IPS-15b (cell line): ENCODE data around the gene CSTF3.

Experiments used
- H3K27me3 ChIP-seq: one replicate; pipeline ENCODE4 v1.6.1; 2013; ENCODE audit warnings: low read length; ENCODE audit not compliant: control insufficient read depth, insufficient read depth
- H3K36me3 ChIP-seq: one replicate; pipeline ENCODE4 v1.6.1; 2013; ENCODE audit warnings: low read length; ENCODE audit not compliant: control insufficient read depth, insufficient read depth
- H3K4me1 ChIP-seq: one replicate; pipeline ENCODE4 v1.6.1; 2013; ENCODE audit warnings: mild to moderate bottlenecking, low read length; ENCODE audit not compliant: control insufficient read depth, insufficient read depth
- H3K4me3 ChIP-seq: one replicate; pipeline ENCODE4 v1.5.1; 2013; ENCODE audit warnings: low read depth, low read length
- H3K9ac ChIP-seq: one replicate; pipeline ENCODE4 v1.6.1; 2013; ENCODE audit warnings: low read depth, mild to moderate bottlenecking, low read length
- H3K9me3 ChIP-seq: one replicate; pipeline ENCODE4 v1.6.1; 2013; ENCODE audit warnings: mild to moderate bottlenecking, low read length; ENCODE audit not compliant: control insufficient read depth, insufficient read depth

The CSTF3 gene

GRCh38 chr11:33067294-33067693, 94.0 kb downstream of the CSTF3 start:
- Histone ChIP-seq H3K4me3 (no peak overlapping the region), H3K9ac (no peak overlapping the region), H3K36me3 (peaks cover 17% of the 10 kb centered on the region), H3K27me3 (no peaks in the 10 kb centered on the region), H3K9me3 (no peaks in the 10 kb centered on the region), H3K4me1 (no peaks in the 10 kb centered on the region)

GRCh38 chr11:33065445-33066178, 95.7 kb downstream of the CSTF3 start:
- Histone ChIP-seq H3K9ac (no peak overlapping the region), H3K9me3 (no peaks in the 10 kb centered on the region), H3K4me1 (no peaks in the 10 kb centered on the region), H3K4me3 (no peak overlapping the region), H3K36me3 (peaks cover 13% of the 10 kb centered on the region), H3K27me3 (no peaks in the 10 kb centered on the region)

- Histone ChIP-seq H3K27me3 (no peaks in the 10 kb centered on the region), H3K9ac (no peak overlapping the region), H3K36me3 (peaks cover 10% of the 10 kb centered on the region), H3K4me1 (no peaks in the 10 kb centered on the region), H3K9me3 (no peaks in the 10 kb centered on the region), H3K4me3 (no peak overlapping the region)
Measured at GRCh38 chr11:33064866-33065265, 96.4 kb downstream of the CSTF3 start.

GRCh38 chr11:33064033-33064825, 97.1 kb downstream of the CSTF3 start:
- peaks cover 8% of the 10 kb centered on the region for H3K36me3 ChIP-seq
- no peaks in the 10 kb centered on the region for H3K4me1 ChIP-seq
- no peak overlapping the region for H3K9ac ChIP-seq
- H3K9me3 ChIP-seq: no peaks in the 10 kb centered on the region
- no peaks in the 10 kb centered on the region for H3K27me3 ChIP-seq
- H3K4me3 ChIP-seq: no peak overlapping the region

- no peaks in the 10 kb centered on the region for H3K27me3 ChIP-seq
- H3K9me3 ChIP-seq: no peaks in the 10 kb centered on the region
- no peak overlapping the region for H3K9ac ChIP-seq
- no peak overlapping the region for H3K4me3 ChIP-seq
- H3K4me1 ChIP-seq: no peaks in the 10 kb centered on the region
- peaks cover 2% of the 10 kb centered on the region for H3K36me3 ChIP-seq
Measured at GRCh38 chr11:33063326-33063881, 97.9 kb downstream of the CSTF3 start.

GRCh38 chr11:33062137-33062536, 99.1 kb downstream of the CSTF3 start:
- no peak overlapping the region for H3K9ac ChIP-seq
- no peaks in the 10 kb centered on the region for H3K27me3 ChIP-seq
- H3K9me3 ChIP-seq: no peaks in the 10 kb centered on the region
- no peaks in the 10 kb centered on the region for H3K36me3 ChIP-seq
- H3K4me3 ChIP-seq: no peak overlapping the region
- no peaks in the 10 kb centered on the region for H3K4me1 ChIP-seq

GRCh38 chr11:33060271-33060670, 101.0 kb downstream of the CSTF3 start:
- H3K36me3 ChIP-seq: no peaks in the 10 kb centered on the region
- no peaks in the 10 kb centered on the region for H3K9me3 ChIP-seq
- no peaks in the 10 kb centered on the region for H3K27me3 ChIP-seq
- H3K4me1 ChIP-seq: no peaks in the 10 kb centered on the region
- H3K4me3 ChIP-seq: no peak overlapping the region
- H3K9ac ChIP-seq: no peak overlapping the region

GRCh38 chr11:33059331-33060007, 101.8 kb downstream of the CSTF3 start:
- H3K9me3 ChIP-seq: no peaks in the 10 kb centered on the region
- no peaks in the 10 kb centered on the region for H3K36me3 ChIP-seq
- H3K27me3 ChIP-seq: no peaks in the 10 kb centered on the region
- no peak overlapping the region for H3K4me3 ChIP-seq
- H3K9ac ChIP-seq: no peak overlapping the region
- H3K4me1 ChIP-seq: no peaks in the 10 kb centered on the region

- no peak overlapping the region for H3K4me3 ChIP-seq
- no peaks in the 10 kb centered on the region for H3K4me1 ChIP-seq
- H3K27me3 ChIP-seq: no peaks in the 10 kb centered on the region
- no peaks in the 10 kb centered on the region for H3K36me3 ChIP-seq
- H3K9ac ChIP-seq: no peak overlapping the region
- H3K9me3 ChIP-seq: no peaks in the 10 kb centered on the region
Measured at GRCh38 chr11:33057284-33057683, 104.0 kb downstream of the CSTF3 start.

GRCh38 chr11:33055375-33055774, 105.9 kb downstream of the CSTF3 start:
- Histone ChIP-seq H3K4me1 (no peaks in the 10 kb centered on the region), H3K9ac (no peak overlapping the region)

GRCh38 chr11:33052231-33052630, 109.0 kb downstream of the CSTF3 start:
- no peak overlapping the region for H3K4me3 ChIP-seq

More at GRCh38 chr11:33055375-33055774, 105.9 kb downstream of the CSTF3 start:
- H3K9me3 ChIP-seq: no peaks in the 10 kb centered on the region
- no peaks in the 10 kb centered on the region for H3K27me3 ChIP-seq
- no peak overlapping the region for H3K4me3 ChIP-seq
- H3K36me3 ChIP-seq: no peaks in the 10 kb centered on the region

More at GRCh38 chr11:33052231-33052630, 109.0 kb downstream of the CSTF3 start:
- H3K36me3 ChIP-seq: no peaks in the 10 kb centered on the region
- no peaks in the 10 kb centered on the region for H3K27me3 ChIP-seq
- peaks cover 4% of the 10 kb centered on the region for H3K4me1 ChIP-seq
- no peak overlapping the region for H3K9ac ChIP-seq
- no peaks in the 10 kb centered on the region for H3K9me3 ChIP-seq
